GM21576 (cell line): Measurements from ENCODE around the gene LACC1.

Experiments used
- ATAC-seq: cut with Tn5 transposase; IDR thresholded peaks from one replicate; pipeline ENCODE4 v1.9.1; 2021; ENCODE audit warnings: mild to moderate bottlenecking, moderate library complexity; ENCODE audit not compliant: unreplicated experiment

Gene LACC1

GRCh38 chr13:43939086-43939485 is 59.4 kb downstream of the LACC1 start:
- no peak for ATAC-seq

GRCh38 chr13:43942286-43942685 is 62.6 kb downstream of the LACC1 start:
- no peak for ATAC-seq
